DND-41 (cell line): ENCODE data around the gene TMEM266.

ENCODE experiments used
- ATAC-seq: fragments of 200-7000 bp; cut with Tn5 transposase; 3 replicates; pipeline ENCODE4 v1.9.1; 2021; ENCODE audit warnings: low read depth; ENCODE audit not compliant: insufficient read depth
- DNase-seq: peaks from one replicate; pipeline ENCODE4 v3.0.0-alpha.2; 2020
- H2AFZ ChIP-seq: 2 replicates; pipeline ENCODE4 v1.6.0; 2012; ENCODE audit warnings: low read depth, low read length
- H3K27ac ChIP-seq: 2 replicates; pipeline ENCODE4 v1.5.1; 2012; ENCODE audit warnings: low read length, inconsistent platforms
- H3K27me3 ChIP-seq: fragments of 200-600 bp; sonication (generic); 2 replicates; pipeline ENCODE4 v1.6.0; 2012; ENCODE audit warnings: low read length, mild to moderate bottlenecking, inconsistent platforms; ENCODE audit not compliant: insufficient read depth, poor library complexity
- H3K36me3 ChIP-seq: 2 replicates; pipeline ENCODE4 v1.5.1; 2012; ENCODE audit warnings: low read length, inconsistent platforms; ENCODE audit not compliant: insufficient read depth
- H3K4me1 ChIP-seq: 2 replicates; pipeline ENCODE4 v1.5.1; 2012; ENCODE audit warnings: mild to moderate bottlenecking, low read length; ENCODE audit not compliant: insufficient read depth
- H3K4me2 ChIP-seq: 2 replicates; pipeline ENCODE4 v1.6.0; 2012; ENCODE audit warnings: mild to moderate bottlenecking, moderate library complexity, low read length, inconsistent platforms; ENCODE audit not compliant: insufficient read depth
- H3K4me3 ChIP-seq, 2 experiments: fragments of 200-600 bp in 1 of 2; shearing (Covaris generic) in 1 of 2; 2 replicates each; pipeline ENCODE4 v1.5.1; 2012 to 2016; ENCODE audit warnings: inconsistent platforms in 2 of 2, low read length in 2 of 2, mild to moderate bottlenecking in 2 of 2, low read depth in 1 of 2, moderate library complexity in 1 of 2
- H3K79me2 ChIP-seq: 2 replicates; pipeline ENCODE4 v1.6.0; 2012; ENCODE audit warnings: low read length, inconsistent platforms; ENCODE audit not compliant: insufficient read depth
- H3K9ac ChIP-seq: 2 replicates; pipeline ENCODE4 v1.6.0; 2012; ENCODE audit warnings: low read depth, mild to moderate bottlenecking, inconsistent platforms, low read length, moderate library complexity
- H3K9me3 ChIP-seq: 2 replicates; pipeline ENCODE4 v1.5.1; 2012; ENCODE audit warnings: low read length, moderate library complexity, mild to moderate bottlenecking, inconsistent platforms; ENCODE audit not compliant: insufficient read depth, severe bottlenecking
- H4K20me1 ChIP-seq: 2 replicates; pipeline ENCODE4 v1.6.0; 2012; ENCODE audit warnings: low read length; ENCODE audit not compliant: insufficient read depth
- CTCF ChIP-seq: IDR thresholded peaks from 2 replicates; pipeline ENCODE4 v1.5.1; 2012; ENCODE audit warnings: borderline replicate concordance, low read length, moderate library complexity, mild to moderate bottlenecking; ENCODE audit not compliant: poor library complexity, severe bottlenecking; ENCODE audit errors: extremely low read depth
- EZH2 ChIP-seq: IDR thresholded peaks from 3 replicates; pipeline ENCODE4 v1.6.1; 2012; ENCODE audit warnings: borderline replicate concordance, low read depth, mild to moderate bottlenecking, moderate library complexity, low read length, inconsistent platforms; ENCODE audit not compliant: severe bottlenecking

The TMEM266 gene

GRCh38 chr15:76251717-76252116 is 191.9 kb downstream of the TMEM266 start:
- Histone ChIP-seq H3K27me3 (no peaks in the 10 kb centered on the region), H3K79me2 (no peaks in the 10 kb centered on the region), H3K4me2 (no peak overlapping the region), H3K4me3 (no peak overlapping the region), H2AFZ (no peak overlapping the region), H3K9me3 (no peaks in the 10 kb centered on the region), H4K20me1 (no peaks in the 10 kb centered on the region), H3K27ac (no peak overlapping the region), H3K4me1 (no peaks in the 10 kb centered on the region), H3K9ac (no peak overlapping the region), H3K36me3 (peaks cover 5% of the 10 kb centered on the region; the same call in 1 of the 2 replicates)
- TF ChIP-seq CTCF (no peak), EZH2 (no peak)
- ATAC-seq (no peak), DNase-seq (no peak)

GRCh38 chr15:76252249-76252648 is 192.5 kb downstream of the TMEM266 start:
- no peaks in the 10 kb centered on the region for H3K9me3 ChIP-seq
- no peak overlapping the region for H3K4me2 ChIP-seq
- no peak for ATAC-seq
- peaks cover 5% of the 10 kb centered on the region; the same call in 1 of the 2 replicates for H3K36me3 ChIP-seq
- TF ChIP-seq CTCF (no peak), EZH2 (no peak)
- no peak overlapping the region for H3K27ac ChIP-seq
- DNase-seq: no peak
- no peaks in the 10 kb centered on the region for H3K4me1 ChIP-seq
- no peak overlapping the region for H3K9ac ChIP-seq
- H3K79me2 ChIP-seq: no peaks in the 10 kb centered on the region
- no peaks in the 10 kb centered on the region for H4K20me1 ChIP-seq
- H3K27me3 ChIP-seq: no peaks in the 10 kb centered on the region
- H2AFZ ChIP-seq: no peak overlapping the region
- H3K4me3 ChIP-seq: no peak overlapping the region

GRCh38 chr15:76253691-76254473 is 194.1 kb downstream of the TMEM266 start:
- Histone ChIP-seq H3K27me3 (no peaks in the 10 kb centered on the region), H3K9me3 (no peaks in the 10 kb centered on the region), H3K79me2 (no peaks in the 10 kb centered on the region), H3K36me3 (peaks cover 13% of the 10 kb centered on the region), H3K4me3 (no peak overlapping the region), H3K9ac (no peak overlapping the region), H3K4me2 (no peak overlapping the region), H3K27ac (no peak overlapping the region), H2AFZ (no peak overlapping the region), H4K20me1 (no peaks in the 10 kb centered on the region), H3K4me1 (no peaks in the 10 kb centered on the region)
- ATAC-seq (no peak), DNase-seq (no peak)
- TF ChIP-seq CTCF (no peak), EZH2 (no peak)
